Measurements from ENCODE around the gene SLC25A38.
"Not testable (repeated sequence)": the region's sequence is repeated elsewhere in the genome, so short reads cannot be mapped to it uniquely, and the experiment has no call there.

SLC25A38 gene, protein sequence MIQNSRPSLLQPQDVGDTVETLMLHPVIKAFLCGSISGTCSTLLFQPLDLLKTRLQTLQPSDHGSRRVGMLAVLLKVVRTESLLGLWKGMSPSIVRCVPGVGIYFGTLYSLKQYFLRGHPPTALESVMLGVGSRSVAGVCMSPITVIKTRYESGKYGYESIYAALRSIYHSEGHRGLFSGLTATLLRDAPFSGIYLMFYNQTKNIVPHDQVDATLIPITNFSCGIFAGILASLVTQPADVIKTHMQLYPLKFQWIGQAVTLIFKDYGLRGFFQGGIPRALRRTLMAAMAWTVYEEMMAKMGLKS
- 65.1 to 70.7 reads per million in 2 donors for total RNA-seq

DNA sequence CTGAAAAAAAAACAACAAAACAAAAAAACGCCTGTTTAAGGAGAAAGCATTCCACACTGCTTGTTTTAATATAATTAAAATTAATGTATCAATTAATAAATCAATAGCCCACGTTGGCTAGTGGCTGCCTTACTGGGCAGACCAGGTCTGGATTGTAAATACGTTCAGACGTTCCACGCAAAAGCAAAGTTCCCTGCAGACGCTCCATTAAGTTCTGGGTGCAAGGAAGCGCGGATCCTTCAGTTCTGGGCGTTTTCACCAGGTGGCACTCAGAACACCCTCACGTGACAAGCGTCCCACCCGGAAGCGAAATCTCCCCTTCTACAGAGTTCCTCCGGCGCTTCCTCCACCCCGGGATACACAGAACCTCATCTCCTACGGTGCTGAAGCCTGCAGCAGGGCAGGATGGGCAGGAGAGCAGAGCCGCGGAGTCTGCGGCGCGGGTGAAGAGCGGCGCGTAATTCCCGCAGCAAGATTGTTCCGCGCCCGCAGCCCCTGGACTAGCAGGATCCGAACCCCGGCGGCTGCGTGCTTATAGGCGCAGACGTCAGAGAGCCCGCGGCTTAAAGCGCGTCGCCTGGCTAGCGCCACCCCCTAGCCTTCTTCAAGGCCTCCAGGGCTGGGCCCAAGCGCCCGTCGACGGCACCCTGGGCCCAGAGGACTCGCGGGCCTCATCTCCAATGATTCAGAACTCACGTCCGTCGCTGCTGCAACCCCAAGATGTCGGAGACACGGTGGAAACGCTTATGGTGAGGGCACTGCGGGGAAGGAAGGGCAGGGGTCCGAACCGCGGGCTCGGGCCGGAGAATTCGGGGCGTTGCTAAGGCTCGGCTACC is at the start of gene SLC25A38:
Gene SLC25A38, plus strand, starts transcription at position 326 of the 836 bp plus-strand sequence. Its CDS starts 355 bp downstream, at position 681.
- DNase-seq: no peak

DNA sequence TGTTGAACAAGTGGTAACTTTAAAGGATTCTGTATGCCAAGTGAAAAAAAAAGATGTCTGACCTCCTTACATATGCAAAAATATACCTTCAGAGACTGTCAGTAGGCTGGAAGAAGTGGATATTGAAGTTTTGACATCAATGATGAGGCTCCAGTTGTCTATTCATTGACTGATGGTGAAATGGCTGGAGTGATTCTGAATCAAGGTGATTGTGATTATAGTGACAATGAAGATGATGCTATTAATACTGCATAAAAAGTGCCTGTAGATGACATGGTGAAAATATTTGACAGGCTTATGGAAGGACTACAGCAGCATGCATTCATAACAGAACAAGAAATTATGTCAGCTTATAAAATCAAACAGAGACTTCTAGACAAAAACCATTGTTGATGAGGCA is 49.6 kb upstream of the SLC25A38 start:
- no peak for DNase-seq

DNA sequence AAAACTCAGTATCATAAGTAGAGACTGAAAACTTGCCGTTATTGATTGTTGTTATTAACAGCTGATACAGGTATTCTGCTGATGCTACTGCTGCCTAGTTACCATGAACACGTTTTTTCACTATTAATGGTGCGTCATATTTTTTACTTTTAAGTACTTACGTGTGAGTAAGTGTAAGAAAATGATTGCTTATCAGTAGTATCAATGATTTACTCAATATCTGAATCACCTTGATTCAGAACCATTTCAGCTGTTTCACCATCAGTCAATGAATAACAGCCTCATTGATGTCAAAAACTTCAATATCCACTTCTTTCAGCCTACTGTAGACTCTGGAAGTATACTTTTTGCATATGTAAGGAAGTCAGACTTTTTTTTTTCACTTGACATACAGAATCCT is 49.0 kb upstream of the SLC25A38 start:
- DNase-seq: no peak

DNA sequence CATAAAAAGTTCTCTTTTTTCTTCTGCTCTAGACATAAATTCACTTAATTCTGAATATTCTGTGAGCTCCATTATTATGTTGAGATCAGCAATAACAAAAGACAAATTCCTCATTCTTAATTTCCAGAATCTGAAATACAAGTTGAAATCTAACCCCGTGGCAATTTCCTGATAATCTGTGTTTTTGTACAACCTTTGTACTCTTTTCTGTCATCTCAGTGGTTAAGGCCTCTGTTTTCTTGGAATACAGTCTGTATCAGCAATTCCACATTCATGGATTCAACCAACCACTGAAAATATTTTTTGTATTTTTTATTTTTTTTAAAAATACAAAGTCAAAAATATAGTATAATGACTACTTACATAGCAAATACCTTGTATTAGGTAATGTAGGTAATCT is 45.0 kb upstream of the SLC25A38 start:
- no peak for DNase-seq

DNA sequence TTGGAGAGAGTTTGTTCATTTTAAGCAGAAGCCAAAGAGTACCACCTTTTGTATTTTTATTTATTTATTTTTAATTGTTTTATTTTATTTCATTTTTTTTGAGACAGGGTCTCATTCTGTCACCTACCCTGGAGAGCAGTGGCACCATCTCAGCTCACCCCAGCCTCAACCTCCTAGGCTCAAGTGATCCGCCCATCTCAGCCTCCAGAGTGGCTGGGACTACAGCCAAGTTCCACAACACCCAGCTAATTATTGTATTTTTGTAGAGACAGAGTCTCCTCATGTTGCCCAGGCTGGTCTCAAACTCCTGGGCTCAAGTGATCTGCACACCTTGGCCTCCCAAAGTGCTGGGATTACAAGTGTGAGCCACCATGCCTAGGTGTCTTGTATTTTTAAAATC is 44.1 kb upstream of the SLC25A38 start:
- no peak for DNase-seq

DNA sequence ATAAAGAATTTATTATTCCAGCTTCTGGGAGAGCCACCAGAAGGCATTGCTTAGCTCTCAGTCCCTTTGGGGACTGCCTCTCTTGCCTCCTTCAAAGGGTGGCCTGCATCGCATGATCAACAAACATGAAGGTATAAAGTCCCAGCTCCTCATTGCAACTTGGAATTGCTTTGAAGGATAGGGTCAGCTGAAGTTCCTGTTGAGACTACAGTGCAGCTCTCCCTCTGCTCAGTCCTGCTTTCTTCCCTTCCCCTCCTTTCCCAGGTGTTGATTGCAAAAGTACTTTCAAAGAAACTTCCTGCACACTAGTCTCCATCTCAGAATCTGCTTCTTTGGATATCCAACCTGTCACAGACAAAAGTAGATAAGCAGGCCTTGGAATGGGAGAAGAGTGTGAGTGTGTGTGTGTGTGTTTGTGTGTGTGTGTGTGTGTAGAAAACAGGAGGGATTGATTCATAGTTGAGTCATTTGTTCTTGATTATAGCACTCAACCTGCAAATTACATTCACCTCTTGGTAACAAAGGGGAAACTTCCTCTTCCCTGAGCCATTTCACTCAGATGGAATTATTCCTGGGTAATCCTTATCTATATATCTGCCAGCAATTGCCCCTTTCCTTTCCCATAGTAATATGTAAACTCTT is 40.0 kb upstream of the SLC25A38 start:
- no peak for DNase-seq

DNA sequence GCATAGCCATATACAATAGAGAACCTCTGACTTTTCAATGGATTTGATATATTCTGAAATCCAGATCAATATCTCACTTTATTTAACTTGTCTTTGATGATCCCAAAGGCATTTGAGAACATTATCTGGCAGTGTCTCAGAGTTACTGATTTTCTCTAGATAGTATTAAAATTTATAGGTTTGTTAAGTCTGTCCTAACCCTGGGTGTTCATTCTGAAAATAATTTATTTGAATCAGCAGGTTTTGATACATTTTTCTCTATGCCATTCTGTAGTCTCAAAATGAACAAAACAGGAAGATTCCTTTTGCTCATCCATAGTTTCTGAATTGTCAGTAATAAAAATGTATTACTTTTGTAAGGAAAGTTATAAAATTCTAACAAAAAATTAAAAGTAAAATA is 39.4 kb upstream of the SLC25A38 start:
- DNase-seq: no peak

DNA sequence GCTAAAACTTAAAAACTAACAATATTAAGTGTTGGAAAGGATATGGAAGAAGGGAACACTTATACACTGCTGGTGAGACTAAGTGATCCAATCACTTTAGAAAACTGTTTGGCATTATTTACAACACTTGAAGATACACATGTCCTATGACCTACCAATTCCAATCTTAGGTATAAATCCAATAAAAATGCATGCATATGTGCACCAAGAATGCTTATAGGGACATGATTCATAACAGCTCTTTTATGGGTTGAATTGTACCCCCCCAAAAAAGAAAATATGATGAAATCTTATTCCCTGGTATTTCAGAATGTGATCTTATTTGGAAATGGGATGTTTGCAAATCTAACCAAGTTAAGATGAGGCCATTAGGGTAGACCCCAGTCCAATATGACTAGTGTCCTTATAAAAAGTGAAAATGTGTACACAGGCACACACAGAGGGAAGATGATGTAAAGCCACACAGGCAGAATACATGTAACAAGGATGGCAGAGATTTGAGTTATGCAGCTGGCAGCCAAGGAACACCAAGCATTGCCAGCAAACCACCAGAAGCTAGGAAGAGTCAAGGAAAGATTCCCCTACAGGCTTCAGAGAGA is 38.3 kb upstream of the SLC25A38 start:
- no peak for DNase-seq

DNA sequence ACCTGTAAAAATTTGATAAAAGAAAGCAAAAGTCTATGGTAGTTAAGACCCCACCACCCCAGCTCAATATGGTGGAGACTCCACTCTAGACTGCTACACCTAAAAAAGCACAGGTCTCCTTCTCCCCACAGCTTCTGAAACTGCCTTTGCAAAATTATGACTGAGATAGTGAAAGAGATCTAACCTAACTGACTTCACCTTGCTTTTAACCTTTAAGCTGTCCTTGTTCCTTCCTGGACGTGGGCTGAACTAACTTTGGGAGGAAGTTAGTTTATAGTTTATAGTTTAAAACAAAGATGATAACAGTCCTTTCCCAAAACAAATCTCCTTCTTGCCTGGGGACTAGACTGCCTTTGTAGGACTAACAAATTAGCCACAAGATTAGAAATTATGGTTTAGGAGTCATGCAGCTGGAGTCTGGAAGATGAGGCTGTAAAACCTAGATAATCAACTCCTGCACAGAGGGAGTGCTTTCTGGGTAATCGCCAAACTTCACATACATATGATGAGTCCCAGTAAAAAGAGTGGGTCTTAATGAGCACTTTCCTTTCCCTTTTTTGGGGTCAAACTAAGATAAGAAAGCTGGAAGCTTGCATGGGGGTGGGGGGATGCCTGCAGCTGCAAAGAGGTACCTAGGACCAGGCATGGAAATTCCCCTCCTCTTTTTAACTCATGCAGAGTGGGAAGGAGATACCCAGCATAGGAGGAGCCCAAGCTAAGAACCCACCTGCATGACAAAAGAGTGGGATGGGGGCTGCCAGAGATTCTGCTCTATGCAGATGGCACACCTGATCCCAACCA is 36.2 kb upstream of the SLC25A38 start:
- DNase-seq: no peak

DNA sequence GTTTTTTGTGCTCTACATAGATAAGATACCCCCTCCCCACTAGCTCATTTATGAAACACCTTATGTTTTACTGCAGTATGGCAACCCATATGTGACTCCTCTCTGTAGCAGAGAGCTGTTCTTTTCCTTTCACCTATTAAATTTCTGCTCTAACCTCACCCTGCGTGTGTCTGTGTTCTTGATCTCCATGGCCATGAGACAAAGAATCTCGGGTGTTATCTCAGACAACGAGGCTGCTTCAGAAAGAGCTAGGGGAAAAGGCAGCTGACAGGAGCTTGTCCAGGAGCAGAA is 35.6 kb upstream of the SLC25A38 start:
- no peak for DNase-seq

DNA sequence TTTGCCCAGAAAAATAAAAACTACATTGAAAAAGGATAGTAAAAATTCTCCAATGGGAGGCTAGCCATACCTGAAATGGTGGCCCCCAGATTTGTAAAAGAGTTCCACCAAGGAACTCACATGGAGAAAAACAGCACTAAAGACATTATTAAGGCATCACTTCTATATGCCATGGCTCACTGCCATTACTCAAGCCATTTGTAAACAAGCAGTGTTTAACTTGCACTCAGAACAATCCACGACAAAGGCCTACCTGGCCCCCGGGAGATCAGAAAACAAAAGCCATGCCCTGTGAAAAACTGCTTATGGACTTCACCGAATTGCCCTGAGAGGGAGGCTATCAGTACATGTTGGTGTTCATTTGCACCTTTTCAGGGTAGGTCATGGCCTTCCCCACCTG is 34.1 kb upstream of the SLC25A38 start:
- no peak for DNase-seq

DNA sequence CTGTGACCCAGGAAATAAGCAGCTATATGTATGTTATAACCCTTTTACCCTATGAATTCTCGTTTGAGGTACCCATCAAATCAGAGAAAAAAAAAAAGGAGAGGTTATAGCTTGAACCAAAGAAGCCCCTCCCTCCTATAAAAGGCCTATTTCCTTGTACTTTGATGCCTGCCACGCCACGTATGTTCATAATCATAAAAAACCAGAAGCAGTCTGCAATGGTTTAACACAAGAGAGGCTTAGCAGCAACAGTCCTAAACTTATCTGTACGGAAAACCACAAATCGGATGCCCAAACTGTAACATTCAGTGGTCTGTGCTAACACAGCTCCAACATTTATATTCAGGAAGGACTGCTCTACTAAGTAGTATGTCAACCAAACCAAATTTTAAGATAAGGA is 32.5 kb upstream of the SLC25A38 start:
- no peak for DNase-seq

DNA sequence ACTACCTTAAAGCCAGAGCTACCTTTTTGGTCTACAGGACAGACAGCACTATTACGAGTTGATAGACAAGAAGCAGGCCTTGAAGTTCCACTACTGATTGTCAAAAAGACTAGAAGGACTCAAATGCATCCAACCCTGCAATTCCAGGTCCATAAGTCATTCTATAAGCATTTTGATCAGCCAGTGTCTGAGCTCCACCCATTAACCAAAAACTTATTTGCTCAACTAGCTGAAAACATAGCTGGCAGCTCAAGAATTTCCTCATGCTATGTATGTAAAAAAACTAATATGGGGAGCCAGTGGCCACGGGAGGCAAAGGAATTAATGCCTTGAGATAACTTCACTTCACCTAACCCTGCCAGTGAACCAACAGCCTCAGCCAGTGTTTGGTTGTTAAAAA is 32.0 kb upstream of the SLC25A38 start:
- not testable (repeated sequence) for DNase-seq

DNA sequence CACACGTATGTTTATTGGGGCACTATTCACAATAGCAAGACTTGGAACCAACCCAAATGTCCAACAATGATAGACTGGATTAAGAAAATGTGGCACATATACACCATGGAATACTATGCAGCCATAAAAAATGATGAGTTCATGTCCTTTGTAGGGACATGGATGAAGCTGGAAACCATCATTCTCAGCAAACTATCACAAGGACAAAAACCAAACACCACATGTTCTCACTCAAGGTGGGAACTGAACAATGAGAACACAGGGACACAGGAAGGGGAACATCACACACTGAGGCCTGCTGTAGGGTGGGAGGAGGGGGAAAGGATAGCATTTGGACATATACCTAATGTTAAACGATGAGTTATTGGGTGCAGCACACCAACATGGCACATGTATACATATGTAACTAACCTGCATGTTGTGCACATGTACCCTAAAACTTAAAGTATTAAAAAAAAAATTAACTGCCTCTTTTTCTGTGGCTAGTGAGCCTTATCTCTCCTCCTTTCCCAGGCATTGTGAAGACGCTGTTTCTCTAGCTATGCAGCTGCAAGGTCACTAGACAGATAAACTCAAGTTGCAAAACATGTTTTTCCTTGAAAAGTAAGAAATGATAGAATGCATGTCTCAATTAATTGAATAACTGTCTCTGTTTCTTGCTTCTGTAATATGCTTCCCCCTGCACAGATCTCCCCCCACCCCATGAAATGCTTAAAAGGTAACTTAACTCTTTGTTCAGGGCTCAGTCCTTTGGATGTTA is 29.8 kb upstream of the SLC25A38 start:
- DNase-seq: not testable (repeated sequence)

DNA sequence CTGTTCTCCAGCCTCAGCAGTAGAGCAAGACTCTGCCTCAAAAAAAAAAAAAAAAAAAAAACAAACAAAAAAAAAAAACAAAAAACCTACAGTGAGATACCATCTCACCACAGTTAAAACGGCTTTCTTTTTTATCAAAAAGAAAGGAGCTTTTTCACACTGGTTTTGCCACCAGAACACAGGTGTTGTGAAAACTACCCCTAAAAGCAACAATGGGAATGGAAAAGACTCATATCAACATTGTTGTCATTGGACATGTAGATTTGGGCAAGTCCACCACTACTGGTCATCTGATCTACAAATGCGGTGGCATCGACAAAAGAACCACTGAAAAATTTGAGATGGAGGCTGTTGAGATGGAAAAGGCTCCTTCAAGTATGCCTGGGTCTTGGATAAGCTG is 24.8 kb upstream of the SLC25A38 start:
- DNase-seq: no peak

DNA sequence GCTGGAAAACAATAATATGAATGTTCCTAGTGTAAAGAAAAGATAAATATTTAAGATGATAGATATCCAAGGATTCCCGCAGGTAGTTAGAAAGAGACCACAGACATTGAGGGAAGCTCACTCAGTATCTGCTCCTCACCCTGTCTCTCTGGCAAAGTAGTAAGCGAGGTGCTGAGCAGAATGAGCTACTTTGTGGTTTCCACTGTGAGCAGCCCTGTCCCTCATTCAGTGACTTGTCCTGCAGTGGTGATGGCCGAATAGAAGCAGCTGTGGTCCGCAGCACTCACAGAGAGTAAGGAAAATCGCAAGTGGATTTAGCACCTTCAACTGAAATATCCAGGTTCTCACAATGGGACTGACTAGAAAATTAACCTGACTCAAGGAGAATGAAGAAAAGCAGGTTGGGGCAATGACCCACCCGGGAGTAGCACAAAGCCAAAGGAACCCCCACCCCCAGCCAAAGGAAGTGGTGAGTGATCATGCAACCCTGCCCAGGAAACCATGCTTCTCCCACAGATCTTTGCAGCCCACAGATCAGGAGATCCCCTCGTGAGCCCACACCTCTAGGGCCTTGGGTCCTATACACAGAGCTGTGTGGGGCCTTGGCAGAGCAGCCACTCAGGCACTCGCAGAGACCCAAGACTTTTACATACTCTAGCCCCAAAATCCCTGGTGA is 21.8 kb upstream of the SLC25A38 start:
- no peak for DNase-seq

DNA sequence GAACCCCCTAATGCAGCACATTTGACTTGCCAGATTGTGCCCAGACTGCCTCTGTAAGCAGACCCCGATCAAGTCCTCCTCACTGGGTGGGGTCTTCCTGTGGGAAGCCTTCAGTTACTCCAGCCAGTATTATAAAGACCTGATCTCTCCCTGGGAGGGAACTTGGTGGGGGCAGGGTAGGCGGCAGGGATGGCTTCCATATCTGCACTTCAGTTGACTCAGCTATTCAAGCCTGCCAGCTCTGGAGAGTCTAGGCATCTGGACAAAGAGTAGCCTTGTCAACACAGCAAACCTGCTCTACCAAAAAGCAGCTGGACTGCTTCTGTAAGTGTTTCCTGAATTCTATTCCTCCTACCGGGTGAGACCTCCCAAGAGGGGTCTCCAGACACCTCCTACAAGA is 21.0 kb upstream of the SLC25A38 start:
- no peak for DNase-seq

DNA sequence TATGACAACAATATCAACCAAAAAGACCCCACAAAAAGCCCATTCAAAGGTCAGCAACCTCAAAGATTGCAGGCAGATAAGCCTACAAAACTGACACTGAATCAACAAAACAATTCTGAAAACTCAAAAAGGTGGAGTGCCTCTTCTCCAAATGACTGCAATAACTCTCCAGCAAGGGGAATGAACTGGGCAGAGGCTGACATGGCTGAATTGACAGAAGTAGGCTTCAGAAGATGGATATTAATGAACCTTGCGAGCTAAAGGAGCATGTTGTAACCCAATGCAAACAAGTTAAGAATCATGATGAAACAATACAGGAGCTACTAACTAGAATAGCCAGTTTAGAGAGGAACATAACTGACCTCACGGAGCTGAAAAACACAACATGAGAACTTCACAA is 20.4 kb upstream of the SLC25A38 start:
- no peak for DNase-seq

DNA sequence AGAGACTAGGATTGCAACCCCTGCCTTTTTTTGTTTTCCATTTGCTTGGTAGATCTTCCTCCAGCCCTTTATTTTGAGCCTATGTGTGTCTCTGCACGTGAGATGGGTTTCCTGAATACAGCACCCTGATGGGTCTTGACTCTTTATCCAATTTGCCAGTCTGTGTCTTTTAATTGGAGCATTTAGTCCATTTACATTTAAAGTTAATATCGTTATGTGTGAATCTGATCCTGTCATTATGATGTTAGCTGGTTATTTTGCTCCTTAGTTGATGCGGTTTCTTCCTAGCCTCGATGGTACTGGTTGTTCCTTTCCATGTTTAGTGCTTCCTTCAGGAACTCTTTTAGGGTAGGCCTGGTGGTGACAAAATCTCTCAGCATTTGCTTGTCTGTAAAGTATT is 12.7 kb upstream of the SLC25A38 start:
- DNase-seq: not testable (repeated sequence)

DNA sequence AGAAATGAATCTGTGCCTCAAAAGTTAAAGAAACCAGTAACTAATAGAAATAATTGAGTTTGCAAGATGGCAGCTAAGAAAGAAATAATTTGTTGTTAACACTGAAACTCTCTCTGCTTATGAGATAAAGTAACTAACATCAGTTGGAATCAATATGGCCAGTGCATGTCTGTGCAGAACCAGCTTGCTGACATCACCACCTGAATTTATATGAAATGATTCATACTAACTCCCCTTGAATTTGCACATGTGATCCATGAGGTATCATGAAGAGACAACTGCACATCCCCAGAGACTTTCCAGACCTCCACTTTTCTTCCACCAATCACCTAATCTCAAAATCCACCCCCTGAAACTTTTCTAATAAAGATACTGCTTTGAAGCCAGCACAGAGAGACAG is 10.3 kb upstream of the SLC25A38 start:
- DNase-seq: no peak

DNA sequence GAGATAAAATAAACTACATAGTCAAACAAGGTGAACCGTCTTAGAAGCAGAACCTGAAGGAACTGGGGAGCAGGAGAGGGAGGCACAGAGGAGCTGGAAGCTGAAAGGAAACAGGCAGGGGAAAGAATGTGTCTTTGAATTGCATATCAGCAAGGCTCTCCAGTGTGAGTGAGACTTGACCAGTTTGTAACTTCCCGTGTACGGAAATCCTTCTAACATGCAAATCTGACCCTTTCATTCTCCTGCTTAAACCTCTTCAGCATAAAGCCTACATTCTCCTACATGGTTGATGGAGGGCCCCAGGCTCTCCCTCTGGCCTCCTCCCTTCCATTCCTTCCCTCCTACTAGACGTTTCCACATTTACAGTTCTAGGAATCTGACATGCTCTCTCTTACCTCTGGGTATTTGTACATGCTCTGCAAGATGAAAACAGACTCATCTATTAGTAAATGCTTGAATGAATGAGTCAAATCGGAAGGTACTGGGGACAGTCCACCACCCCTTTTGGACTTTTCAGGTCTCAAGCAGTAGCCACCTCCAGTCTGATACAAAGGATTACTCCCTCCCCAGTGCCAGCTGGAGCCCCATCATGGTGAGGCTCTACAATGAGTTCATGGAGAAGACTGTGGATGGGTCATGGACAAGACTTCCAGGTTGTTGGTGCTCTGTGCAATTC is 6.1 kb upstream of the SLC25A38 start:
- DNase-seq: no peak
